Anterior cingulate cortex (tissue), 58 donors: Measurements from ENCODE around the gene DOCK8.

Experiments used
- DNase-seq, 58 donors: peaks; one replicate each; lab custom pipeline; 2025; lab: John Stamatoyannopoulos, UW

Gene DOCK8

GRCh38 chr9:447230-448025 is 232.8 kb downstream of the DOCK8 start:
- DNase-seq: no peak

DNA sequence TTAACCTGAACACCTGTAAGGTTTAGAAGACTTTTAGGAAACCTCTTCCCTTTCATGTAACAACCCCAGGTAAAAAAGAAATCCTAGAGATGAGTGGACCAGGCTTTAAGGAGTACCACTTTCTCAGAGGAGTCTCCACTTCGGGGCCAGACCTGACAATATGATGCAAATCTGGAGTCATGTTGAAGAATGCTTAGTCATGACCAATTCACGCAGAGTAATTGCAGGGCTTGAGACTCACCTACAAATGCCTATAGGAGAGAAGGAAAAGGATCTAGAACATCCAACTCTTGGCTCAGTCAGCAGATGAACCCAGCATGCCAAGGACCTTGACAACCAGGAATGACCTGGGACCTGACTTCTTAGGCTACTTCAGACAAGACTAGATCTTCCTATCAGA is 235.4 kb downstream of the DOCK8 start:
- no peak for DNase-seq

- no peak for DNase-seq
Measured at GRCh38 chr9:450561-450960, 235.9 kb downstream of the DOCK8 start.

GRCh38 chr9:453832-454231 is 239.2 kb downstream of the DOCK8 start:
- no peak for DNase-seq

DNA sequence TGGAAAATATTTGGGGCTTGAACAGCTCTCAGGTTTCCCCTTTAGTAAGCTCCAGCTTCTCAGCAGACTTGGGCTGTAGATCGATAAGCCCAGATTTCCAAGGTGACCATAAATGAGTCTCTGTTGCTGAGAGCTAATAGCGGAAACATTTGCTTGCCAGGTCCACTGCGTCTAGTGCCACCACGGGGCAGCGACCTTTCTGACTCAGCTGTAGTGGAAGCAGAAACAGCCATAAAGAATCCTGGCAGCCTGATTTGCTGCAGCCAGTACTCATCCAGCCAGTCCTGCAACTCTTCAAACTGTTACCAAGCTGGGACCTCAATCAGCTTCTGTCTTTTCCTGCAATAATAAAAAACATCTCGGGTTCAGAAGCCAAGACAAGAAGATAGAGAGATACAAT is 241.7 kb downstream of the DOCK8 start:
- no peak for DNase-seq

DNA sequence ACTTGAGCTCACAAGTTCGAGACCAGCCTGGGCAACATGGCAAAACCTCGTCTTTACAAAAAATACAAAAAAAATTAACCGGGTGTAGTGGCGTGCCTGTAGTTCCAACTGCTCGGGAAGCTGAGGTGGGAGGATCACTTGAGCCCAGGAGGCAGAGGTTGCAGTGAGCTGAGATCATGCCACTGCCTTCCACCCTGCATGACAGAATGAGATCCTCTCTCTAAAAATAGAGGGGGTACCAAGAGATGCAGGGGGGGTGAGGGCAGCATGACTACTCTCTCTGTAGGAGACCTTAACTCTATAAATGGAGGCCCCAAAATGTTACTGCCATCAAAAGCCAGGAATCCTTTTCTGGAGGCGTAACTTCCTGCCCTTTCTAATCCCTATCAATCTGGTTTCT is 243.9 kb downstream of the DOCK8 start:
- no peak for DNase-seq

GRCh38 chr9:459491-460444 is 245.1 kb downstream of the DOCK8 start:
- no peak for DNase-seq

DNA sequence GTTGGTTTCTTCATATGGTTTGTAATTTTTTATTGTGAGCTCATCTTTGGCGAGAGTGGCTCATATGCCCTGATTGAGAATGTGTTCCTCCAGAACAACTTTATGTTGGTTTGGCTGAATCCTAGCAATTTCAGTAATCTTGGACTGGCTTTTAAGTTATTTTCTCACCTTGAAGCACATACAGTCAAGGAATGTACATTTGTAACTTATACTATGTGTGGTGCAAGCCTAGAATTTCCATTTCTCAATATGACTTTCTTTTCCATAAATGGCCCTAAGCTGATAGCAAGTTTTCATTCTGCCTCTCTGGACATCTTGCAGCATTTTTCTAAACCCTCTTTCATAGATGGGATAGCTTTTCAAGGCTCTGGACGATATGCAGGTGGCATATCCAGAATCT is 247.5 kb downstream of the DOCK8 start:
- no peak for DNase-seq

- DNase-seq: peak in 18 of 58 donors; percentile 1 to 46 (median 8)
Measured at GRCh38 chr9:462606-463005, 247.9 kb downstream of the DOCK8 start.

- DNase-seq: no peak
Measured at GRCh38 chr9:463455-464171, 248.9 kb downstream of the DOCK8 start.

DNA sequence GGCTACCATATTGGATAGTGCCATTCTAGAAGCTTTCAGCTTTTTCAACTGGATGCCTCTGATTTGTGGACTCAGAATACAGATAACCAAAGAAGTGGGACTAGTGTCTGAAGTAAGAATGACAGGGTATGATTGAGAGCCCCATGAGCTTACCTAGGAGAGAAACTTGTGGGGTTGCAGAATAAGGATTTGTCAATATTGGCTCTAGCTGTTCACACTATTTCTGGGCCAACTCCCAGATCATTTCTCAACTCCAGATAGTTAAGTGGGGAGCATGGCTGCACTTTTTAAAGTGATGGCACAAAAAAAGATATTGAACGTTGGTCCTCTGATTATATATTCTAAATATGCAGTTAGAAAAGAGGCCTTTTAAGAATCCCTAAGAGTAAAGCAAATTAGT is 252.1 kb downstream of the DOCK8 start:
- no peak for DNase-seq

- DNase-seq: no peak
Measured at GRCh38 chr9:468766-469426, 254.2 kb downstream of the DOCK8 start.

GRCh38 chr9:469672-470551 is 255.2 kb downstream of the DOCK8 start:
- peak in 57 of 58 donors; percentile 35 to 91 (median 79) for DNase-seq

- DNase-seq: peak in 18 of 58 donors; percentile 6 to 60 (median 24)
Measured at GRCh38 chr9:470552-471194, 256.0 kb downstream of the DOCK8 start.

DNA sequence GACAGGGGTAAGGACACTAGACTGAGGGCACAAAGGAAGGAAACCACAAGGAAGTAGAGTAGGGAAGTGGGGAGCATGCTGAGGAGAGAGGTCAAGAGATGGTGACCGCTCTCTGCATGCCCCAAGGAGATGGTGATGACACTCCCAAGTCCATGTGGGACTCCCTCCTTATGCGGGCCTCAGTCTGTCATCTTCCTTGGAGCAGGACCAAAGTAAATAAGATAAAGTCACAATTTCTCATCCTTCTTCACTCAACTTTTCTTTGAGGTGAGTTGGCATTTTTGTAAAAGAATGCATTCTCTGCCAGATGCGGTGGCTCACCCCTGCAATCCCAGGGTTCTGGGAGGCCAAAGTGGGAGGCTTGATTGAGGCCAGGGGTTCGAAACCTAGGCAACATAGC is 256.7 kb downstream of the DOCK8 start:
- no peak for DNase-seq

DNA sequence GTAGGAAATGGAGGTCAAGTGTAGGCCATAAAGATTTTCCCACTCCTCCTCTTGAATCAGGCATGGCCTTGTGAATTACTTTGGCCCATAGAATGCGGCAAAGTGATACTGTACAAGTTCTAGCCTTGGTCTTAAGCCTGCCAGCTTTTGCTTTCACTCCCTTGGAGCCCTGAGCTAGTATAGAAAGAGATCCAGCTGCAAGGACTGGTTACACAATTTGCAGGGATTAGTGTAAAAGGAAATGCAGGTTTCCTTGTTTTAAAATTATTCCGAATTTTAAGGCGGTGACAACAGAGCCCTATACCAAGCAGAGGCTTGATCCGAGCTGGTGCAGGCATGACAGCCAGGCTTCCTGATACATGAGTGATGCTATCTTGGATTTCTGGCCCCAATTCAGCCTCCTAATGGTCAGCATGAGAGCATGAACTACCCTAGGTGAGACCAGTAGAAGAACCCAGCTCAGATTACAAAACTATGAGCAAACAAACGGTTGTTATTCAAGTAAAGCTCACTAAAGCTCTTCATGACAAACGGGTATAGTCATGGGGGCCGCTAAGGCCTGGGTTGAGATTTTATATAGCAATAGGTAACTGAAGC is 257.9 kb downstream of the DOCK8 start:
- no peak for DNase-seq

- DNase-seq: no peak
Measured at GRCh38 chr9:477193-477592, 262.5 kb downstream of the DOCK8 start.

- DNase-seq: no peak
Measured at GRCh38 chr9:479304-479970, 264.8 kb downstream of the DOCK8 start.
